Liver (tissue), 9 donors: ENCODE measurements around the gene PLIN4. TPM values are rescaled to one million over a fixed set of nuclear protein-coding genes. Genes with fewer than 3 reads are reported as not detected.

Source experiments
- DNase-seq: peaks from one replicate; pipeline ENCODE4 v3.0.0-alpha.2; 2017; ENCODE audit warnings: low spot score
- H3K27ac ChIP-seq, 2 donors: one replicate each; pipeline ENCODE4 v1.7.0; 2013; ENCODE audit warnings: inconsistent platforms in 2 of 2, low read length in 2 of 2, control low read depth in 1 of 2, low read depth in 1 of 2, mild to moderate bottlenecking in 1 of 2
- H3K27me3 ChIP-seq, 4 donors: one replicate each; pipeline versions ENCODE4 v1.6.1 to v1.7.0; 2013; ENCODE audit warnings: low read length in 3 of 4, inconsistent platforms in 1 of 4, mild to moderate bottlenecking in 1 of 4, moderate library complexity in 1 of 4; ENCODE audit not compliant: control insufficient read depth in 4 of 4, insufficient read depth in 4 of 4
- H3K36me3 ChIP-seq, 4 donors: one replicate each; pipeline versions ENCODE4 v1.6.1 to v1.7.0; 2013; ENCODE audit warnings: low read length in 3 of 4, mild to moderate bottlenecking in 3 of 4, low read depth in 1 of 4, moderate library complexity in 1 of 4; ENCODE audit not compliant: control insufficient read depth in 4 of 4, insufficient read depth in 3 of 4
- H3K4me1 ChIP-seq, 4 donors: one replicate each; pipeline versions ENCODE4 v1.6.1 to v1.7.0; 2013; ENCODE audit warnings: low read length in 3 of 4, mild to moderate bottlenecking in 3 of 4, moderate library complexity in 1 of 4; ENCODE audit not compliant: control insufficient read depth in 4 of 4, insufficient read depth in 4 of 4
- H3K4me3 ChIP-seq, 3 donors: one replicate each; pipeline versions ENCODE4 v1.6.1 to v1.7.0; 2013; ENCODE audit warnings: low read length in 3 of 3, control low read depth in 1 of 3, low read depth in 1 of 3, mild to moderate bottlenecking in 1 of 3
- H3K9ac ChIP-seq, 2 donors: one replicate each; pipeline ENCODE4 v1.7.0; 2013; ENCODE audit warnings: low read length in 2 of 2, mild to moderate bottlenecking in 2 of 2, moderate library complexity in 2 of 2, control low read depth in 1 of 2, low read depth in 1 of 2
- H3K9me3 ChIP-seq, 4 donors: one replicate each; pipeline versions ENCODE4 v1.6.1 to v1.7.0; 2013; ENCODE audit warnings: low read length in 3 of 4; ENCODE audit not compliant: control insufficient read depth in 4 of 4
- EGR1 ChIP-seq, 2 donors: IDR thresholded peaks; 2 replicates each; pipeline ENCODE4 v1.6.1; 2016 to 2018; ENCODE audit warnings: antibody characterized with exemption in 2 of 2, low read depth in 2 of 2
- FOXA1 ChIP-seq: IDR thresholded peaks from 2 replicates; pipeline ENCODE4 v1.6.1; 2016; ENCODE audit warnings: antibody characterized with exemption
- HNF4A ChIP-seq, 2 donors: conservative IDR thresholded peaks; 2 replicates each; pipeline ENCODE4 v1.6.1; 2016; ENCODE audit warnings: antibody characterized with exemption in 2 of 2, mild to moderate bottlenecking in 2 of 2
- HNF4G ChIP-seq: IDR thresholded peaks from 2 replicates; pipeline ENCODE4 v1.6.1; 2016; ENCODE audit warnings: antibody characterized with exemption
- JUND ChIP-seq, 2 donors: IDR thresholded peaks; 2 replicates each; pipeline ENCODE4 v1.6.1; 2016; ENCODE audit warnings: antibody characterized with exemption in 2 of 2
- NR2F2 ChIP-seq: IDR thresholded peaks from 2 replicates; pipeline ENCODE4 v1.6.1; 2016; ENCODE audit warnings: antibody characterized with exemption
- RAD21 ChIP-seq, 2 donors: IDR thresholded peaks; 2 replicates each; pipeline ENCODE4 v1.6.1; 2016; ENCODE audit warnings: antibody characterized with exemption in 2 of 2, mild to moderate bottlenecking in 2 of 2
- RXRA ChIP-seq, 2 donors: IDR thresholded peaks; 2 replicates each; pipeline ENCODE4 v1.6.1; 2017 to 2018; ENCODE audit warnings: antibody characterized with exemption in 2 of 2, mild to moderate bottlenecking in 1 of 2
- SP1 ChIP-seq: IDR thresholded peaks from 2 replicates; pipeline ENCODE4 v1.6.1; 2018; ENCODE audit warnings: antibody characterized with exemption, mild to moderate bottlenecking
- TAF1 ChIP-seq: conservative IDR thresholded peaks from 2 replicates; pipeline ENCODE4 v1.6.1; 2016; ENCODE audit warnings: antibody characterized with exemption, mild to moderate bottlenecking
- YY1 ChIP-seq: IDR thresholded peaks from 2 replicates; pipeline ENCODE4 v1.6.1; 2016; ENCODE audit warnings: antibody characterized with exemption, mild to moderate bottlenecking
- WGBS: extraction: QIAGEN DNeasy Blood & Tissue Kit; methylation state at CpG from one replicate; pipeline ENCODE4 v1.1.7; 2013; 5-methylcytosine and 5-hydroxymethylcytosine counted together
- polyA plus RNA-seq, 2 donors: library from polyadenylated mRNA; stranded (reverse) in 1 of 2; unstranded in 1 of 2; fragments of 200-250 nt in 1 of 2; fragments of >200 nt in 1 of 2; fragmentation: Nextera tagmentation in 1 of 2; extraction: Ambion mirVana in 1 of 2; gene quantifications; one replicate each; pipeline versions ENCODE4 v1.2.1 to v1.2.3, GENCODE V29; 2013 to 2015
- total RNA-seq, 2 donors: library from RNA; depleted of rRNA; stranded (reverse); fragments of >200 nt; gene quantifications; one replicate each; pipeline ENCODE4 v1.2.3, GENCODE V29; 2014
- TF ChIP-seq, protein P1 (sequence below): IDR thresholded peaks from 2 replicates; pipeline ENCODE4 v1.6.1; 2016; ENCODE audit warnings: antibody characterized with exemption
- TF ChIP-seq, protein P2 (sequence below): IDR thresholded peaks from 2 replicates; pipeline ENCODE4 v1.6.1; 2016; ENCODE audit warnings: antibody characterized with exemption
- TF ChIP-seq, protein P3 (sequence below): IDR thresholded peaks from 2 replicates; pipeline ENCODE4 v1.6.1; 2016; ENCODE audit warnings: antibody characterized with exemption, mild to moderate bottlenecking
- TF ChIP-seq, protein P4 (sequence below): fragments of 150-350 bp; IDR thresholded peaks from 2 replicates; pipeline ENCODE4 v1.5.1; 2017; ENCODE audit warnings: improper control_type of control experiment, low read depth, low read length; ENCODE audit not compliant: missing input control
- donor health status: healthy.
- donor health status: healthy.
- donor health status: healthy.
- donor health status: healthy.
- donor health status: healthy.

Gene PLIN4
- total and polyA plus RNA-seq, 4 donors, result 3.1 to 49.1 (median 9.5) TPM

DNA sequence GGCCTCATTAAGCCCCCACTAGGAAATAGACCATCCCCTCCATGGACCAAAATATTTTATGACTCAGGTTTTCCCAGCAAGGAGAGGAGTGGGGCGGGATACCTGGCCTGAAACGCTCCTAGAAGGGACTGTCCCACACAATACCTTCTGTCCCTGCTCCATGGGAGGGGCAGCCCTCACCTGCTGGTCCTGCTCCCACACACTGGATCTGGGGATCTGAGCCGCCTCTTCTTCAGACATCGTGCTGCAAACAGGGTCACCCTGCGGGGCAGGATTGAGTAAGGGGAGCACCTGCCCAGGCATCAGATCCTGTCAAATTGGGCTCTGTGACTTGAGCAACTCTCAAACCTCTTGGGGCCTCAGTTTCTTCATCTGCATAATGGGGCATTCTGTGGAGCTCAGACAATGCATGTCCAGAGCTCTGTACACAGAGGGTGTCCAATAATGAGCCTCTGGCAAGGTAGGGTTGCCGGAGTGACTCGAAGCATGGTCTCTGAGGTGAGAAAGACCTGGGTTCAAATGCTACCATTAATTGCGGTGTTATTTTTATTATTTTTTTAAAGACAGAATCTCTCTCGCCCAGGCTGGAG is 15.6 kb upstream of the PLIN4 start:
- Histone ChIP-seq H3K36me3 (peaks cover 0 to 5% (median 1%) of the 10 kb centered on the region in 4 donors), H3K9me3 (no peaks in the 10 kb centered on the region), H3K4me1 (peaks cover 2 to 25% (median 10%) of the 10 kb centered on the region in 4 donors), H3K27ac (peak overlapping the region; percentile 13 to 62), H3K27me3 (no peaks in the 10 kb centered on the region), H3K9ac (no peak overlapping the region), H3K4me3 (no peak overlapping the region)
- no peak for TF ChIP-seq RAD21 (IDR thresholded peaks at IDR 0.05)
- TF ChIP-seq, protein P1, sequence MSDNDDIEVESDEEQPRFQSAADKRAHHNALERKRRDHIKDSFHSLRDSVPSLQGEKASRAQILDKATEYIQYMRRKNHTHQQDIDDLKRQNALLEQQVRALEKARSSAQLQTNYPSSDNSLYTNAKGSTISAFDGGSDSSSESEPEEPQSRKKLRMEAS, result no peak
- TF ChIP-seq, protein P2, sequence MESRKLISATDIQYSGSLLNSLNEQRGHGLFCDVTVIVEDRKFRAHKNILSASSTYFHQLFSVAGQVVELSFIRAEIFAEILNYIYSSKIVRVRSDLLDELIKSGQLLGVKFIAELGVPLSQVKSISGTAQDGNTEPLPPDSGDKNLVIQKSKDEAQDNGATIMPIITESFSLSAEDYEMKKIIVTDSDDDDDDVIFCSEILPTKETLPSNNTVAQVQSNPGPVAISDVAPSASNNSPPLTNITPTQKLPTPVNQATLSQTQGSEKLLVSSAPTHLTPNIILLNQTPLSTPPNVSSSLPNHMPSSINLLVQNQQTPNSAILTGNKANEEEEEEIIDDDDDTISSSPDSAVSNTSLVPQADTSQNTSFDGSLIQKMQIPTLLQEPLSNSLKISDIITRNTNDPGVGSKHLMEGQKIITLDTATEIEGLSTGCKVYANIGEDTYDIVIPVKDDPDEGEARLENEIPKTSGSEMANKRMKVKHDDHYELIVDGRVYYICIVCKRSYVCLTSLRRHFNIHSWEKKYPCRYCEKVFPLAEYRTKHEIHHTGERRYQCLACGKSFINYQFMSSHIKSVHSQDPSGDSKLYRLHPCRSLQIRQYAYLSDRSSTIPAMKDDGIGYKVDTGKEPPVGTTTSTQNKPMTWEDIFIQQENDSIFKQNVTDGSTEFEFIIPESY, result no peak
- TF ChIP-seq JUND (IDR thresholded peaks at IDR 0.05), result peak in 1 of 2 donors; percentile 12
- TF ChIP-seq EGR1 (IDR thresholded peaks at IDR 0.05; ENCODE audit: low read depth in 2 of 2), result no peak
- TF ChIP-seq, protein P3, sequence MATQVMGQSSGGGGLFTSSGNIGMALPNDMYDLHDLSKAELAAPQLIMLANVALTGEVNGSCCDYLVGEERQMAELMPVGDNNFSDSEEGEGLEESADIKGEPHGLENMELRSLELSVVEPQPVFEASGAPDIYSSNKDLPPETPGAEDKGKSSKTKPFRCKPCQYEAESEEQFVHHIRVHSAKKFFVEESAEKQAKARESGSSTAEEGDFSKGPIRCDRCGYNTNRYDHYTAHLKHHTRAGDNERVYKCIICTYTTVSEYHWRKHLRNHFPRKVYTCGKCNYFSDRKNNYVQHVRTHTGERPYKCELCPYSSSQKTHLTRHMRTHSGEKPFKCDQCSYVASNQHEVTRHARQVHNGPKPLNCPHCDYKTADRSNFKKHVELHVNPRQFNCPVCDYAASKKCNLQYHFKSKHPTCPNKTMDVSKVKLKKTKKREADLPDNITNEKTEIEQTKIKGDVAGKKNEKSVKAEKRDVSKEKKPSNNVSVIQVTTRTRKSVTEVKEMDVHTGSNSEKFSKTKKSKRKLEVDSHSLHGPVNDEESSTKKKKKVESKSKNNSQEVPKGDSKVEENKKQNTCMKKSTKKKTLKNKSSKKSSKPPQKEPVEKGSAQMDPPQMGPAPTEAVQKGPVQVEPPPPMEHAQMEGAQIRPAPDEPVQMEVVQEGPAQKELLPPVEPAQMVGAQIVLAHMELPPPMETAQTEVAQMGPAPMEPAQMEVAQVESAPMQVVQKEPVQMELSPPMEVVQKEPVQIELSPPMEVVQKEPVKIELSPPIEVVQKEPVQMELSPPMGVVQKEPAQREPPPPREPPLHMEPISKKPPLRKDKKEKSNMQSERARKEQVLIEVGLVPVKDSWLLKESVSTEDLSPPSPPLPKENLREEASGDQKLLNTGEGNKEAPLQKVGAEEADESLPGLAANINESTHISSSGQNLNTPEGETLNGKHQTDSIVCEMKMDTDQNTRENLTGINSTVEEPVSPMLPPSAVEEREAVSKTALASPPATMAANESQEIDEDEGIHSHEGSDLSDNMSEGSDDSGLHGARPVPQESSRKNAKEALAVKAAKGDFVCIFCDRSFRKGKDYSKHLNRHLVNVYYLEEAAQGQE, result no peak
- 86% methylated on average over 9 of the region's 9 CpGs for WGBS
- no peak for DNase-seq

DNA sequence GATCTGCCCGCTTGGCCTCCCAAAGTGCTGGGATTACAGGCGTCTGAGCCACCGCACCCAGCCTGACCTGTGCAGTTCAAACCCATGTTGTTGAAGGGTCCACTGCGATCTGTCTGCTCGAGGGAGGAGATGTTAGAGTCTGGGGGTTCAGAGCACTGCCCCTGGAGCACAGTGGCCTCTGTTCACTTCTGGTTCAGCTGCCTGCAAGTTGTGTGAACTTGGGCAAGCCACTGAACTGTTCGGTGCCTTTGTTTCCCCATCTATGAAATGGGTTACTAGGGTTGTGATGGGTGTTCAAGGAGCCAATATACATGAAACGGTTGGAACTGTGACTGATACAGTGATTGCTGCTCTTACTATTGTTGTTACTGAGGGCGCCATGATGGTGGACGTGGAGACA is 15.0 kb upstream of the PLIN4 start:
- TF ChIP-seq SP1 (no peak), HNF4A (conservative IDR thresholded peaks at IDR 0.05) (no peak), JUND (IDR thresholded peaks at IDR 0.05) (no peak)
- Histone ChIP-seq H3K4me1 (peaks cover 2 to 25% (median 10%) of the 10 kb centered on the region in 4 donors), H3K4me3 (no peak overlapping the region)

DNA sequence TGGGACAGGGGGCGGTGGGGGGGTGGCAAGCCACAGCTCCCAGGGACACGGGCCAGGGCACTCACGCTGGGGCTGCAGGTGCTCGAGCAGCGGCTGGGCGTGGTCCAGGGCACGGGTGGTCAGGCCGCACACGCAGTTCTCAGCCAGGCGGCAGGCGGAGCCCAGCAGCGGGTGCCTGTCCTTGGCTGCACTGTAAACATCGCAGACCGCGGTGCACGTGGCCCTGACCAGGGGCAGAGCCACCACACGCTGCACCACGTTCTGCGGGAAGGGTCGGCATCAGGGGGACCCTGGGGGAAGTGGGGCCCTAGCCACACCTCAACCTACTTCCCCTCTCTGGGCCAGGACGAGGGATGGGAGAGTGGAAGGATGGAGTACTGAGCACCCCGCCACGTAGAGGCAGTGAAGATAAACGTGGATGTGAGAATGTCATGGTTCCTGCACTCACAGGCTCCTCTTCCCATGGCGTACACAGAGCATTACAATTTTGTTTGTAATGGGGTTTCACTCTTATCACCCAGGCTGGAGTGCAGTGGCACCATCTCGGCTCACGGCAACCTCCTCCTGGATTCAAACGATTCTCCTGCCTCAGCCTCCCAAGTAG is 13.4 kb upstream of the PLIN4 start:
- H3K36me3 ChIP-seq, result peaks cover 0 to 8% (median 3%) of the 10 kb centered on the region in 4 donors
- 27% methylated on average over 28 of the region's 28 CpGs for WGBS
- H3K27me3 ChIP-seq, result no peaks in the 10 kb centered on the region
- H3K9me3 ChIP-seq, result no peaks in the 10 kb centered on the region
- H3K4me1 ChIP-seq, result peaks cover 2 to 25% (median 10%) of the 10 kb centered on the region in 4 donors
- no peak for DNase-seq
- H3K9ac ChIP-seq, result no peak overlapping the region
- peak overlapping the region; percentile 5 to 70 for H3K27ac ChIP-seq
- no peak overlapping the region for H3K4me3 ChIP-seq
- TF ChIP-seq YY1, result no peak
- TF ChIP-seq, protein P1, result no peak
- no peak for TF ChIP-seq JUND (IDR thresholded peaks at IDR 0.05)
- no peak for TF ChIP-seq EGR1 (IDR thresholded peaks at IDR 0.05; ENCODE audit: low read depth in 2 of 2)
- TF ChIP-seq HNF4G, result no peak
- TF ChIP-seq, protein P2, result no peak
- peak; percentile 63 to 74 for TF ChIP-seq RXRA (IDR thresholded peaks at IDR 0.05)
- TF ChIP-seq, protein P4, sequence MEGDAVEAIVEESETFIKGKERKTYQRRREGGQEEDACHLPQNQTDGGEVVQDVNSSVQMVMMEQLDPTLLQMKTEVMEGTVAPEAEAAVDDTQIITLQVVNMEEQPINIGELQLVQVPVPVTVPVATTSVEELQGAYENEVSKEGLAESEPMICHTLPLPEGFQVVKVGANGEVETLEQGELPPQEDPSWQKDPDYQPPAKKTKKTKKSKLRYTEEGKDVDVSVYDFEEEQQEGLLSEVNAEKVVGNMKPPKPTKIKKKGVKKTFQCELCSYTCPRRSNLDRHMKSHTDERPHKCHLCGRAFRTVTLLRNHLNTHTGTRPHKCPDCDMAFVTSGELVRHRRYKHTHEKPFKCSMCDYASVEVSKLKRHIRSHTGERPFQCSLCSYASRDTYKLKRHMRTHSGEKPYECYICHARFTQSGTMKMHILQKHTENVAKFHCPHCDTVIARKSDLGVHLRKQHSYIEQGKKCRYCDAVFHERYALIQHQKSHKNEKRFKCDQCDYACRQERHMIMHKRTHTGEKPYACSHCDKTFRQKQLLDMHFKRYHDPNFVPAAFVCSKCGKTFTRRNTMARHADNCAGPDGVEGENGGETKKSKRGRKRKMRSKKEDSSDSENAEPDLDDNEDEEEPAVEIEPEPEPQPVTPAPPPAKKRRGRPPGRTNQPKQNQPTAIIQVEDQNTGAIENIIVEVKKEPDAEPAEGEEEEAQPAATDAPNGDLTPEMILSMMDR, result no peak
- no peak for TF ChIP-seq TAF1
- TF ChIP-seq NR2F2, result no peak
- no peak for TF ChIP-seq HNF4A (conservative IDR thresholded peaks at IDR 0.05)
- no peak for TF ChIP-seq RAD21 (IDR thresholded peaks at IDR 0.05)
- peak; percentile 34 for TF ChIP-seq FOXA1

More for the DNA sequence above, 15.0 kb upstream of the PLIN4 start:
- 87% methylated on average over 9 of the region's 9 CpGs for WGBS
- no peaks in the 10 kb centered on the region for H3K27me3 ChIP-seq
- DNase-seq, result no peak
- H3K9me3 ChIP-seq, result no peaks in the 10 kb centered on the region
- H3K9ac ChIP-seq, result no peak overlapping the region
- peak overlapping the region in 1 of 2 donors; percentile 62 for H3K27ac ChIP-seq
- H3K36me3 ChIP-seq, result peaks cover 0 to 8% (median 3%) of the 10 kb centered on the region in 4 donors
